GM10847 (cell line): ENCODE data around the gene ABHD16B.

ENCODE experiments used
- POLR2A ChIP-seq: IDR thresholded peaks from 2 replicates; pipeline ENCODE4 v1.6.1; 2011; ENCODE audit not compliant: insufficient read length; ENCODE audit errors: extremely low read depth

The ABHD16B gene

DNA sequence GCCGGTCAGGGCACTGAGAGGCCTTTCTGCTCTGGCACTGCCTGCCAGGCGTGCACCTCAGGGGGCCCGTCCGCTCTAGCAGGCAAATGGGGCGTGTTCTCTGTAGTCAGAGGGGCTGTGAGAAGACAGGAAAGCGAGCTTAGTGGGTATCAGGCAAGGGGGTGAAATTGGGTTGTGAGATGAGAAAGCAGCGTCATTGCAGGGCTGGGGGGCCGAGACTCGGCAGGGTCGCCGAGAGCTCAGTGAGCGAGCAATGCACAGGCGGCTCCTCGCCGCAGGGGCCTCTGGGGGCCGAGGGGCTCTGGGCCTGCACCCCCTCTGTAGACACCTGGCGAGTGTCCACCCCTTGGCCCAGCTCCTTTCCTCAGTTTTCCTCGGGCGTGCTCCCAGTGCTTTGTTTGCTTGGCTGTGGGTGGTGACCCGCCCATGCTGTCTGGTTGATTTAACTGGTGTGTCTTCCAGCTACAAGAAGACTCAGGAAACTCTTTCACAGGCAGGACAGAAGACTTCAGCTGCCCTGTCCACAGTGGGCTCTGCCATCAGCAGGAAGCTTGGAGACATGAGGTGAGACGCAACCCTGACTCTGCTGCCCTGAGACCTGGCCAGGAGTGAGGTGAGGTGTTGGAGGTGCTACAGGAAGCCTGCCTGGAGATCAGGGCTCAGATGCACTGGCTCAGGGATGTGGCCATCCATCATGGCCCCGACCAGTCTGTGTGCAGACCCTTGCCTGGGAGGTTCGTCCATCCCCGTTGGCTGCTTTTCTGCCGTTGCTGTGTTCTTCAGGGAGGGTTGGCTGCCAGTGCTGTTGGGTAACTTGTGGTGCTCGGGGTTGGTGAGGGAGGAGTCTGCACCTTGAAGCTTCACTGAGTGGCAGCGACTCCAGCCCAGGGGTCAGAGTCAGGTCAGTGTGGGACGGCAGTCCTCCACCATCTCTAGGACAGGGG, 21.2 kb downstream of the ABHD16B start:
- TF ChIP-seq POLR2A: no peak

DNA sequence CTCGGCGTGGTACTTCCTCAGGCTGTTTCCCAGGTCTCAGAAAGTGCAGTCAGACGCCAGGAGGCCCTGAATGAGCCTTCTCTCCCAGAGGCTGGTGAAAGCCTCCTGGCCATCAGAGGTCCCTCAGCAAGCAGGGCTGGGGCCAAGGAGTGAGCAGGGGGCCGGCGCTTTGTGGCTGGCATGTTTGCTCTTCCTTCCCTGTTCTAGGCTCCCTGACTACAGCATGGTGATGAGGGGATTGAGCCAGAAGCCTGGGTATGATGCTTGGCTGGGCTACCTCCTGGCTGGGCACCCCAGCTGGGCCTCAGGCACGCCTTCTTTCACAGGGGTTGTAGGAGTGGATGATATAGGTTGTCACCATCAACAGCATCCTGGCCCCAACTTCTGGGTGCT, 21.9 kb downstream of the ABHD16B start:
- no peak for TF ChIP-seq POLR2A

DNA sequence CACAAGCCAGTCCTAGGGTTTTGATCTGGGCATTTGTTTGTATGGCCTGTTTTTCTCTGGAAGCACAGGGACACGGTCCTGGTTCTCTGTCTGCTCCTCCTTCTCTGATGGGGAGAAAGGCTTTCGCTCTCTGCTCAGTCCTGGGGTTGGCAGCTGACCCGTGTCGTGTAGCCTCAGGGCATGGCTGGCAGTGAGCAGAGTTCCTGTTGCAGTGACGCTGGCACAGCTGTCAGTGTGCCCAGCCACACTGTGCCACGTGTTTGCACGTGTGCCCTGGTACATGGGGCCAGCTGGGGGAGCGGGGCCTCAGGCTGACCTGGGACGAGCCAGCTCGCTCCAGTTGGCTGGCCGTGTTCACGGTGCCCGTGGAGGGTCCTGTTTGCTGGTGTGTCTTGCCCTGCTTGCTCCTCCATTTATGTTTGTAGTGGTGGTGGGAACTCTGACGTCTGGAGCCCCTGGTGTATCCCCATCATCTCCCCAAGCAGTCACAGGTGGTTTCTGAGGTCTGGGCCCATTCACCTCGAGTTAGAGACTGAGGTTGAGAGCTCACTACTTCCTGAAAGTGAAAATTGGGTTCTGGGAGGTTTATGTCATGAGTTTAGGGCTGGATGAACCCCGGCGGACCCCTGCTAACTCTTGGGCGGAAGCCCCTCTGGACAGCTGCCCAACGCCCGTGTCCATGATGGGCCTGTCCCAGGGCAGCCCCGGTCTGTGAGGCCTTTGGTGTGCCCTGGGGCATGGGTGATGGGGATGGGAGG, 23.4 kb downstream of the ABHD16B start:
- TF ChIP-seq POLR2A: no peak

DNA sequence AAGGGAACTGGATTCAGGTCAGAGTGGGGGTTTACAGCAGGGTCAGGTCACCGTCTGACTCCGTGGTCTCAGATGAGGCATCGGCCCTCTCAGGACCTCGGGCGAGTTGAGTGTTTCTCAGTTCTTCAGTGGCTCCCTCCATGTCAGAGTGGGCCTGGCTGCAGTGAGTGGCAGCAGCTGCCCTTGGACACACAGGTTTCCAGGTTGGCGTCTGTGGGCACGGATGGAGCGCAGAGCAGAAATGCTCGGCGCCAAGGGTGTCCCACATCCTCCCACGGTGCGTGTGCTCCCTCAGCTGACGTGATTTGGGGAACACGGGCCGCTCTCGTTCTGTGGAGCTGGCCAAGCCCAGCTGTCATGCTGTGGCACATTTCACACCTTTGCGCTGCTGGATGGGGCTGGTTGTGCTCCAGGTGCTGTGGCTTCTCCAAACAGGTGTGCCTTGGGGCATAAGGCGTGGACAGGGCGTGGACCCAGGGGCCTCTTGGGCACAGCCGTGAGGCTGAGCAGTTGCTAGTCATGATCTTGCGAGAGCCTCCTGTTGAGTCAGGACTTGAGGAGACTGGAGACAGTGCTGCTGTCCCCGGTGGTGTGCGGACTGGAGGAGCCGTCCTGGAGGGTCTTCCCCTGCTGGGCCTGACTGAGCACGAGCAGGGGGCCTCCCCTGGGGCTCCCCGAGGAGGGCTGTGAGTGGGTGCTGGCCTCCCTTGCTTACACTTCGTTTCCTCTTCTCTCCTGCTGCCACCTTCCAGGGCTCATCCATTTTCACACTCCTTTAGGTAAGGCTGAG, 24.2 kb downstream of the ABHD16B start:
- TF ChIP-seq POLR2A: no peak

DNA sequence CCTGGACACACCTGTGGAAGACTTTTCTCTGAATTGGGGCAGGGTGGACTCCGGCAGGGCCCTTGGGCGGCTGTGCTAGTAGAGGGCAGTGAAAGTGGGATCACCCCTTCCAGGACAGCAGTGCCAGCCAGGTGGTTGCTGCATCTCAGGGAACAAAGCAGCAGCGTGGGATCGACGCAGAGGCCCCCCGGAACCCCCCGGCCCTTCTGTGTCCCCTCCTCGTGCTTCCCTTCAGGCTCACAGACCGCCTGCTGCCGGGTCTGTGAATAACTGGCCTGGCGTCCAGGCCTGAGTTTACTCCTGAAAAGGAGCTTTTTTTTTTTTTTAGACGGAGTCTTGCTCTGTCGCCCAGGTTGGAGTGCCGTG, 24.7 kb downstream of the ABHD16B start:
- no peak for TF ChIP-seq POLR2A

DNA sequence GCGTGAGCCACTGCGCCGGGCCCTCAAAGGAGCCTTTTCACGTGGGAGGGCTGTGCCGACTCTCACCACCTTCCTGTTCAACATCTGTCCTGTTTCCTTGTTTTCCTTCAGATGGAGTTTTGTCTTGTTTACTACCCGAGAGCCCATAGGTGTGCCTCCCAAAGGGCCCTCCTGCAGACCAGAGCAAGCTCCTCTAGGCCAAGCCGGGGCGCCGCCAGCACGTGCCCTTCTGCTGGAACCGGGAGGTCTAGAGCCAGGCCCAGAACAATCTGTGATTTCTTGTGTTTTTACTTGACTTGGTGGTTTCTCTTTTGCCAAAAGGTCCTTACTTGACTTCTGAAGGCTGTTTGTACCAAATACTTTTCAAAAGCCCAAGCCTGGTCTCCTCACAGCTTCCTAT, 25.6 kb downstream of the ABHD16B start:
- TF ChIP-seq POLR2A: no peak

DNA sequence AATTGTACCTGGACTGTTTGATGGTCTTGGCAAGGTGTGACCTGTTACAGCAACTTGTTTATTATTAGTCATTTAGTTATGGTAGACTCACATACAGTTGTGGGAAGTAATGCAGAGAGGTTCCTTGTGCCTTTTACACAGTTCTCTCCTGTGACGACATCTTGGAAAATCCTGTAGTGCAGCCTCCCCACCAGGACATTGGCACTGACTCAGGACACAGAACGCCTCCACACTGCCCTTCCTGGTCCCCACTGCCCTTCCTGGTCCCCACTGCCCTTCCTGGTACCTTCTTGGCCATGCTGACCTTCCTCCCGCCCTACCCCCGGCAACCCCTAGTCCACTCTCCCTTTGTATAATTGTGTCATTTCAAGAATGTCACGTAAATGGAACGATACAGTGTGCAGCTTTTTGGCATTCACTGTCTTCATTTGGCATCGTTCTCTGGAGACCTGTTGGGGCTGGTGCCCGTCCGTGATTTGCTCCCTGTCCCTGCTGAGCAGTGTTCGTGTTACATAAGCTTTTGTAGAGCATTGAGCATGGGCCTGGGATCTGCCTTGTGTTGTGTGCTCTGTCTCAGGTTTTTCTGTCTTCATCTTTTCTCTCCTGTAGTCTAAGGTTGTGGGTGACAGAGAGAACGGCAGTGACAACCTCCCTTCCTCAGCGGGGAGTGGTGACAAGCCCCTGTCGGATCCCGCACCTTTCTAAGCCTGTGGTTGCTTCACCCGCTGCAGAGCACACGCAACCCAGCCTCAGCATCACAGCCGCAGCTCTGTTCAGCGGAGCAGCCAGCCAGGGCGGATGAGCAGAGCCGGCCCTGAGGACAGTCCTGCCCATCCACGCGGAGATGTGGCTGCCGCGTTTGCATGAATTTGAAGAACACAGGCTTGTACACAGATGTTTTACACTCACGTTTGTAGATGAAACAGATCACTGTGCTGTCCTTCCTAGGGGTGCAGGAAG, 28.2 kb downstream of the ABHD16B start:
- TF ChIP-seq POLR2A: no peak

DNA sequence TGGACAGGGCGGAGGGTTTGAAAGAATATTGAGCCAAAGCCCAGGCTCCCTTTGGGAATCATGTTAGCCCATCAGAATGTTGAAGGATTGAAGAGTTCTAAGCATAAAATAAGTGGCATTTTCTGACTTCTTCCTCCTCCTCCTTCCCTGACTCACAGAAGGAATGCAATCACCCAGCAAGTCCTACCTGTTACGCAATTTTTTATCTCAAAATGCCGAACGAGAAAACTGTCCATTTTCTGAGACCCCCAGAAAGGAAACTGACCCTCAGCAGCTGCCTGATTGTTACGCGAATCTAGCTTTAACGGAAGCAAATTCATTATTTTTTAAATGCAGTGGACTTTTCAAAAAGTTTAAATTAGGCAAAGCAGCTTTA, 28.9 kb downstream of the ABHD16B start:
- TF ChIP-seq POLR2A: no peak

DNA sequence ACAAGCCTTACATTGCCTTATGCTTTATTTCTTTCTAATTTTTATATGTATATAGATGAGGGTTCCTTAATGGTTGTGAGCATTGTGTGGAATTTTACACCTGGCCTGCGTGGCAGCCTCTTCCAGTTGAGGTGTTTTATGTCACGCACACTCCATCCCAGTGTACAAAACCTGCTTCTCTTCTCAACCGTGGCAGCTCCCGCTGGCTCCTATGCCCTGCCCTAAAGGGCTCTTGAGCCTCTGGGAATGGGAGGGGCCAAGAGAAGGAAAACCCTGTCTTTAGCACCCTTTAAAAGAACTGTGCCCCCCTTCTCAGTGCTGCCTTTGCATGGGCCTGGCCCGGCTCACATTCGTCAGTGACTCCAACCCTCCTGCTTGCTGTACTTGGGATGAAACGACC, 29.3 kb downstream of the ABHD16B start:
- no peak for TF ChIP-seq POLR2A

DNA sequence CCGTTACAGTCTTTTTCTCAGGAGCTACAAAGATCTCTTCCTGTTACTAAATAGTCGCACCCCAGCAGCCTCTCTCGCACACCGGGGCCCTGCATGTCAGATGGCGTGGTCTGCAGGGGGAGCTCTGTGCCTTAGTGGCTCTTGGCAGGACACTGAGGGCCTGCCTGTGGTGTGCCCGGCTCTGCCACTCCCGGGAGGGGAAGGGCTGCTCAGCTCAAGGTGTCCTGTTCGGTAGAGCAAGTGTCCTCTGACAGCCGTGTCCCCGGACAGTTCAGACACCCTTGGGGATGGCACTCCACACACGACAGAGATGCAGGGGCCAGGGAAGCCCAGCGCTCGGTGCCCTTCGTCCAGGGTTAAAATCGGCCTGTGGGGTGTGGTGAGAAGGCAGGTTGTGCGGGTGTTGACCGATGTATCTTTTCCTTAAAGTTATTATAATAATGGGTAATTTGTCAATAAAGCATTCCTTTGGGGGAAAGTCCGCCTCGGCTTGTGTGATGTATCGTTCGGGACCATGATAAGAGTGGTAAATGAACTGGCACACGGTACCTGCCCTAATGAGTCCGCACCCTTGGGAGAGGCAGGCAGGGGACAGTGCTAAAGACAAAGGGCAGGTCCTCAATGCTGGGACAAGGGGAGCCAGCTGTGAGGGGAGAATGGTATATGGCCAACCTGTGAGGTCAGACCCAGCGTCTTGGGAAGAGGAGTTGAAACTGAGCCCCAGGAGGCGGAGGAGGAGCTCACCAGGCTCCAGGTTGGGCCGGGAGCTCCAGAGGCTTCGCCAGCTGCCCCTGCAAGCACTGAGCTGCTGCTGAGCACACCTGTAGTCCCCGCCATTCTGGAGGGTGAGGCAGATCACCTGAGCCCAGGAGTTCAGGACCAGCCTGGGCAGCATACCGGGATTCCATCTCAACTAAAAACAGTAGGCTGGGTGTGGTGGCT, 30.0 kb downstream of the ABHD16B start:
- no peak for TF ChIP-seq POLR2A

DNA sequence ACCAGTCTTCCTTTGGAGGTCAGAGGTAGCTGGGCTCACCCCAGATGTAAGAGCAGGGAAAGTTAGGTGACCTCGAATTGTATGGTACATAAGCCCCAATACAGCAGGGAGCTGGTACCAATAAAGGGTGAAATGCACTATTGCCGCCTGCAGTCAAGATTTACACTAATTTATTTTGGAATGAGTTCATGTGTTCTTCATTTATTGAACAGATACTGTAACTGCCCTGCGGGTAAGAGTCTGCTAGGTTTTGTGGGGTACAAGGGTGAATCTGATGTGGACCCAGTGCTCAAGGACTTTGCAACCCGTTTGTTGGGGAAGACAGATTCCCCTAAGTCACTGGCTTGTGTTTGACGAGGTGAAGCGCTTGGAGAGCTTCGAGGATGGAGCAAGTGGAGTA, 31.1 kb downstream of the ABHD16B start:
- TF ChIP-seq POLR2A: no peak

DNA sequence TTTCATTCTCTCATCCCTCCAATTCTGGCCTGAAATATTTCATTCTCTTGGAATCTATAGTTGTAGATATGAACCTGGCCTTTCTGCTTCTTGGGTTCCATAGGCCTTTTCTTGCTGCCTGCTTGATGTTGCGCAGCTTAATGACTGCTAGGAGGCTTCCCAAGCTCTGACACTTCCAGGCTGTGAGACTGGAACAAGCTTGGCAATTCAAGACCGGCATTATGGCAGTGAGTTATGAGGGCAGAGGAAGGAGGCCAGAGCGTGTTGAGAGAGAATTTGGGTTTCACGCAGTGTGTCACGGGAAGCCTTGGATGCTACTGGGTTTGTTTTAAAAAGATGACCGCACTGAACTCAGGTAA, 32.7 kb downstream of the ABHD16B start:
- no peak for TF ChIP-seq POLR2A

DNA sequence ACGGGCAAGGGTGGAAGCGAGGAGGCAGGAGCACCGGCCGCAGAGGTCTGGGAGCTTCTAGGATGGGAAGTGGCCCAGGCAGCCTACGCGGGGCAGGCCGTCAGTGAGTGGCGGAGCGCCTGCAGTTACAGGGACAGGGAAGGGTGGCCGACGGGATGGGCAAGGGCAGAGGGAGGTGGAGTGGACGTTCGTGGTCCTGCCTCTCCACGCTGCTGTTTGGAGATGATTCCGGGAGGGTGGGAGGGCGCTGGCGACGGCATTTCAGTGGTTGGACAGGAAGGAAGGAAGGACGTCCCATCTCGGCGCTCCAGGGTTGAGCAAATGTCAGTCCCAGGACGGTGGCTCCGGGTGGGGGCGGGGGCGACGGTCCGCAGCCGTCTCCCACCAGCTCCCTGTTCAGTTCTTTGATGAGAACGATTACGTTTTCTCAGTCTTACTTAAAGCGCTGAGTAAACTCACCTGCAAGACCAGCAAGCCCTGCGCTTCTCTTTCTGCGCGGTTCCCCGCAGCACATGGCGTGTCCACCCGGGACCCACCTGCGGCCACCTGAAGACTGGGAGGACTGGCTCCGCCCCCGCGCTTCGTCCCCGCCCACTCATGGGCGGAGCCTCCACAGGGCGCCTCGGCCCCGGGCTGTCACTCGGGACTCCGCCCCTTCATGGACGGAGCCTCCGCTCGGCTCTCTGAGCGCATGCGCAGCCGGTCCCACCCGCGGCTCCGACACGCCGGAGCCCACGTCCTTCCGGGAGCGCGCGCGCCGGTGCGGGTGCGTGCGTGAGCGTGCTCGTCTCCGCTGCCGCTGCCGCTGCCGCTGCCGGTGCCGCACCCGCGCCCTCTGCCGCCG, 33.3 kb downstream of the ABHD16B start, which contains the start of gene DNAJC5:
DNAJC5 (plus strand) TSS at position 769 of the 844 bp plus-strand sequence. CDS start 33,220 bp downstream, outside the sequence.
- peak; percentile 36 for TF ChIP-seq POLR2A
